Measurements from ENCODE around the gene POLR3GL.

Gene POLR3GL, protein sequence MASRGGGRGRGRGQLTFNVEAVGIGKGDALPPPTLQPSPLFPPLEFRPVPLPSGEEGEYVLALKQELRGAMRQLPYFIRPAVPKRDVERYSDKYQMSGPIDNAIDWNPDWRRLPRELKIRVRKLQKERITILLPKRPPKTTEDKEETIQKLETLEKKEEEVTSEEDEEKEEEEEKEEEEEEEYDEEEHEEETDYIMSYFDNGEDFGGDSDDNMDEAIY

DNA sequence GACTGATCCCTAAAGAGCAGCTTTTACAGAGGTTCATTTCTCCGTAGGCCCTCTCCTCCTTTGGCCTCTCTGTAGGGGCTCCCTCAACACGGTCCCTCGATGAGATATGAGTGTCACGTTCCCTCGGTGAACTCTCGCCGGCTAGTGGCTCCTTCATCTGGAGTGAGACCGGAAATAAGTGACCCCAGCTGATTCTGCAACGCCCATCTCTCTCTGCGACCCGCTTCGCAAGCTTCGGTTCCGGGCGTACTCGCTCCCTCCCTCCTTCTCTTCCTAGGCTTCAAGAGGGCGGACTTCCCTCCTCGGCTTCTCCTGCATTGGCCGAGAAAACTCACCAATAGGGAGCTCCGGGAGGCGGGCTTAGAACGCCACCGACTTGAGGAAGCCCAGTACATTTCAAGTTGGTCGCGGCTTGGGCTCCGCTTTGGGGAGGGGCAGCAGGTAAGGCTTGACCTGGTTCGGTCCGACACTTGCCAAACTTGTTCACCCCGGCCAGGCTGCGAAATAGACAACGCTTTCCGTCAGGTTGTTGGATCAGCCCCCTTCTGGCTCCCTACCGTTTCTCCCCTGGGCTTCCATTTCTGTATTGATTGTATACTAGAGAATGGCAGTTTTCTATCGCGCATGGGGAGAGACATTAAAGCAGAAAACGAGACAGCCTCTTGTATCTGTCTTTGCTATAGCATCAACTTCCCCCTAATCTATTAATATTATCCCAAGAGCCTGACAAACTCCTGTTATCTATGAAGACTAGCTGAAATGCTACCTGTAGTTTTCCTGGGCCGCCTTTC lies at the start of gene POLR3GL, which contains the start of gene ANKRD34A:
POLR3GL (plus strand) TSS at position 363 of the 791 bp plus-strand sequence. CDS start 10,176 bp downstream, outside the sequence.
ANKRD34A (minus strand) TSS at position 248 of the 791 bp plus-strand sequence. CDS start 2,816 bp downstream, outside the sequence.
- DNase-seq (ENCODE audit: low read depth, low spot score), result no peak
- TF ChIP-seq, protein P1, sequence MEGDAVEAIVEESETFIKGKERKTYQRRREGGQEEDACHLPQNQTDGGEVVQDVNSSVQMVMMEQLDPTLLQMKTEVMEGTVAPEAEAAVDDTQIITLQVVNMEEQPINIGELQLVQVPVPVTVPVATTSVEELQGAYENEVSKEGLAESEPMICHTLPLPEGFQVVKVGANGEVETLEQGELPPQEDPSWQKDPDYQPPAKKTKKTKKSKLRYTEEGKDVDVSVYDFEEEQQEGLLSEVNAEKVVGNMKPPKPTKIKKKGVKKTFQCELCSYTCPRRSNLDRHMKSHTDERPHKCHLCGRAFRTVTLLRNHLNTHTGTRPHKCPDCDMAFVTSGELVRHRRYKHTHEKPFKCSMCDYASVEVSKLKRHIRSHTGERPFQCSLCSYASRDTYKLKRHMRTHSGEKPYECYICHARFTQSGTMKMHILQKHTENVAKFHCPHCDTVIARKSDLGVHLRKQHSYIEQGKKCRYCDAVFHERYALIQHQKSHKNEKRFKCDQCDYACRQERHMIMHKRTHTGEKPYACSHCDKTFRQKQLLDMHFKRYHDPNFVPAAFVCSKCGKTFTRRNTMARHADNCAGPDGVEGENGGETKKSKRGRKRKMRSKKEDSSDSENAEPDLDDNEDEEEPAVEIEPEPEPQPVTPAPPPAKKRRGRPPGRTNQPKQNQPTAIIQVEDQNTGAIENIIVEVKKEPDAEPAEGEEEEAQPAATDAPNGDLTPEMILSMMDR (IDR thresholded peaks at IDR 0.05; ENCODE audit: insufficient read depth, low read length, missing control alignments), result no peak
- ChIA-PET CTCF (interaction anchor here (1.0 to 8.5 kb wide), 14 partner anchors 9 to 119 kb away, joined by 3 to 130 read pairs (median 5); partner anchors contain the start of genes ITGA10, NUDT17, RBM8A and TXNIP), POLR2A (interaction anchor here (0.7 to 2.4 kb wide), 8 partner anchors 10 to 106 kb away, joined by 3 to 18 read pairs (median 4); partner anchors contain the start of genes ANKRD35, PIAS3 and RBM8A)
- peak within 1 kb of the TSS; percentile 93 for H3K4me3 ChIP-seq (ENCODE audit: low read depth, low read length)

DNA sequence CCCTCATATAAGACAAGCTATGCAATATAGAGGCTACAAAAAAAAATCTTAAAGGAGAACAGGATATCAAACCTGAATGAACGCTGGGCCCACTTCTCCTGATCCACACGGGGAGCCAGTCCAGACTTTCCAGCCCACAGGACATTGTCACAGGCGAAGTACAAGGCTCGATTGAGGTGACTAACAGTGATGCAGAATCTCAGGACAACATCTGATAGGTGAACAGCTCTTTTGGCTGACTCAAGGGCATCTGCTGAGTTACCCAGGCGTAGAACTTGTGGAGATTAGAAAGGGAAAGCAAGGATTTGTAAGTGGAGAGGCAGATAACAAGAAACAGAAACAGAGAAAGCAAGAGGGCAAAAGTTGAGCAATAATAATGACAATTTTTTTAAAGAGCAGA lies 47.7 kb upstream of the POLR3GL start:
- DNase-seq (ENCODE audit: low read depth, low spot score), result no peak
- ChIA-PET CTCF (interaction anchor here (0.8 to 16.0 kb wide), 4 partner anchors 10 to 89 kb away, joined by 3 to 469 read pairs (median 6); partner anchors contain the start of gene ANKRD35), POLR2A (no interaction called here)

DNA sequence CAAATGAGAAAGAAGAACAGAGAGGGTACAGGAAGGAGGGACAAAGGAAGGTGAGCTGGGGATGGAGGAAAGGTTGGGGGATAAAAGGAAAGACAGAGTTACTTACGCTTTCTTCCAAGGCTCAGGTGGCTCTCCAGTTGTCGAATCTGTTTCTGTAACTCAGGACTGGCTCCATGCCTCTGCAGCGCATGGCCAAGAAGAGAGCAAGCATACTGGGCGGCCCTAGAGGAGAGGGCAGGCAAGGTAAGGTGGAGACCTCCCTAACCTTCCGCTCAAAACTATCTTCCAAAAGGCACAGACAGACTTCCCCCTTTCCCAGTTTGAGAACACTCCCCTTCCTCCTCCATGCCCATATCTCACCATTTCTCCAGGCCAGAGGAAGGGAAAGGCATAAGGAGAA lies 46.9 kb upstream of the POLR3GL start:
- TF ChIP-seq, protein P1 (IDR thresholded peaks at IDR 0.05; ENCODE audit: insufficient read depth, low read length, missing control alignments), result no peak
- H3K4me3 ChIP-seq (ENCODE audit: low read depth, low read length), result peak overlapping the region; percentile 95
- no peak for DNase-seq (ENCODE audit: low read depth, low spot score)
- ChIA-PET POLR2A (interaction anchor here (1.5 to 2.0 kb wide), 2 partner anchors 26 to 59 kb away, joined by 5 to 6 read pairs; partner anchors contain the start of gene PIAS3), CTCF (interaction anchor here (1.7 to 16.0 kb wide), 3 partner anchors 7 to 89 kb away, joined by 3 to 469 read pairs (median 16); partner anchors contain the start of genes ANKRD35 and ITGA10)

More for the DNA sequence above, 47.7 kb upstream of the POLR3GL start:
- H3K4me3 ChIP-seq (ENCODE audit: low read depth, low read length), result no peak overlapping the region
- TF ChIP-seq, protein P1 (IDR thresholded peaks at IDR 0.05; ENCODE audit: insufficient read depth, low read length, missing control alignments), result no peak

DNA sequence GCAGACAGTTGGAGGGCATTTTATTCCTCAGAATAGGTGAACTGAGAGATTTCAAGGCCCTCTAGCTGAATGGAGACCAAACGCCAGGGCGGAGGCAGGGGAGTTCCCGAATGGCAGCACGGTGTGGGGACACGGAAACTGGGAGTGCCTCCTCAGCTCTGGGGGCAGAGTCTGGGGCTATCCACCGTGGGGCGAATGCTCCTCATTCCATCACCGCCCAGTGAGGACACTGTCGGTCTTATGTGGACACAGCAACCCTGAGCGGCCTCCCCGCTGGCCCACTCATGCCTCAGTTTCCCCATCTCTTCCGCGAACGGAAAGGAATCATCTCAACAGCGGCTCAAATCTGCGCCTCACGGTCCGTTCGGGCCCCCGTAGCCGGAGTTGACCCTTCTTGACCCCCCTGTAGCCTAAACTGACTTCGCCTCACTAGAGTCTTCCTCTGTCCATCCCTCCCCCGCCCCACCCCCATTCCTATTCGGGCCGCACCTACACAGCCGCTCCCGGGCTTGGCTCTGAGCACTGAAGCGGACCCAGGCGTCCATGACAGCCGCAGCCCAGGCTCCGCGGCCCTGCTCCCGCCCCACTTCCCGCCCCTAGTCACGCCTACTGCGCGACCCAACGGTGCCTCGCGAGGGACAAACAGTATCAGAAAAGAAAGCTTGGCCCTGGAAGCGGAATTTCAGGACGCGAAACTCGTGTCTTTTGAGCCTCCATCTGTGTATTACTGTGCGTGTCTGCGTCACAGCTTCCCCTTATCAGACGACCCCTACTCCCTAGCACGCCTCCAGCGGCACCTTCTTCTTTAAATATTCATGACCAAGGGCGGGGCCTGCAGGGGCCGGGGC lies 46.1 kb upstream of the POLR3GL start, which contains the start of gene PEX11B:
PEX11B (minus strand) TSS at position 574 of the 848 bp plus-strand sequence; CDS start at position 545, 29 bp downstream.
- TF ChIP-seq, protein P1 (IDR thresholded peaks at IDR 0.05; ENCODE audit: insufficient read depth, low read length, missing control alignments), result no peak
- peak; percentile 40 for DNase-seq (ENCODE audit: low read depth, low spot score)
- peak within 1 kb of the TSS; percentile 95 for H3K4me3 ChIP-seq (ENCODE audit: low read depth, low read length)
- CTCF ChIA-PET, result interaction anchor here (0.8 to 16.0 kb wide), 7 partner anchors 8 to 72 kb away, joined by 3 to 469 read pairs (median 5); partner anchors contain the start of genes ANKRD35, ITGA10 and NUDT17
- POLR2A ChIA-PET, result interaction anchor here (0.6 to 2.0 kb wide), 6 partner anchors 7 to 59 kb away, joined by 3 to 7 read pairs (median 4); partner anchors contain the start of genes ANKRD34A, PIAS3, POLR3GL and RBM8A
